Kidney tubule cell (primary cell): ENCODE results near the gene SPCS1.
"Not testable (repeated sequence)": the region's sequence is repeated elsewhere in the genome, so short reads cannot be mapped to it uniquely, and the experiment has no call there.

Source experiments
- DNase-seq: peaks from one replicate; pipeline ENCODE4 v3.0.0-alpha.2; 2018; ENCODE audit warnings: low spot score

Gene SPCS1

GRCh38 chr3:52694528-52695189, 11.2 kb upstream of the SPCS1 start:
- DNase-seq = no peak

- DNase-seq = no peak
Observed at GRCh38 chr3:52695798-52696671, 9.9 kb upstream of the SPCS1 start.

- no peak for DNase-seq
Observed at GRCh38 chr3:52696830-52697631, 8.9 kb upstream of the SPCS1 start.

- no peak for DNase-seq
Observed at GRCh38 chr3:52697632-52697965, 8.3 kb upstream of the SPCS1 start.

GRCh38 chr3:52703341-52703740, 2.6 kb upstream of the SPCS1 start:
- DNase-seq = no peak

GRCh38 chr3:52704611-52705437, 1.1 kb upstream of the SPCS1 start:
- DNase-seq = peak; percentile 45

- DNase-seq = no peak
Observed at GRCh38 chr3:52705438-52705687, 543 bp upstream of the SPCS1 start.

GRCh38 chr3:52707585-52707984, 1.7 kb downstream of the SPCS1 start:
- DNase-seq = no peak

- DNase-seq = no peak
Observed at GRCh38 chr3:52710512-52710911, 4.6 kb downstream of the SPCS1 start.

GRCh38 chr3:52712291-52713212, 6.6 kb downstream of the SPCS1 start:
- DNase-seq = no peak

GRCh38 chr3:52714335-52715302, 8.7 kb downstream of the SPCS1 start:
- no peak for DNase-seq

- no peak for DNase-seq
Observed at GRCh38 chr3:52715714-52716305, 9.9 kb downstream of the SPCS1 start.

- DNase-seq = no peak
Observed at GRCh38 chr3:52719618-52720017, 13.7 kb downstream of the SPCS1 start.

GRCh38 chr3:52721002-52721729, 15.3 kb downstream of the SPCS1 start:
- DNase-seq = no peak

- DNase-seq = no peak
Observed at GRCh38 chr3:52721730-52722008, 15.8 kb downstream of the SPCS1 start.

GRCh38 chr3:52722491-52722890, 16.6 kb downstream of the SPCS1 start:
- DNase-seq = peak; percentile 29

GRCh38 chr3:52723935-52724334, 18.0 kb downstream of the SPCS1 start:
- no peak for DNase-seq

GRCh38 chr3:52724511-52724910, 18.6 kb downstream of the SPCS1 start:
- no peak for DNase-seq

GRCh38 chr3:52728753-52729152, 22.8 kb downstream of the SPCS1 start:
- not testable (repeated sequence) for DNase-seq
